WTC11 (cell line): ENCODE results near the gene CELSR3. TPM values are rescaled to one million over a fixed set of nuclear protein-coding genes. Genes with fewer than 3 reads are reported as not detected.

Experiments used
- ELF4 ChIP-seq: sonication (generic); formaldehyde crosslinking; IDR thresholded peaks from 2 replicates; pipeline ENCODE4 v1.8.1; 2022; ENCODE audit warnings: low read depth, mild to moderate bottlenecking, moderate library complexity, missing genetic modification reagents
- FOXJ3 ChIP-seq: sonication (generic); formaldehyde crosslinking; IDR thresholded peaks from 2 replicates; pipeline ENCODE4 v1.9.0; 2021; ENCODE audit warnings: missing genetic modification reagents, mild to moderate bottlenecking, borderline replicate concordance
- FOXP1 ChIP-seq: sonication (generic); formaldehyde crosslinking; IDR thresholded peaks from 2 replicates; pipeline ENCODE4 v1.8.0; 2022; ENCODE audit warnings: missing genetic modification reagents, mild to moderate bottlenecking, moderate library complexity, borderline replicate concordance
- GRHL2 ChIP-seq: fragments of 250-450 bp; sonication (Bioruptor Pico); IDR thresholded peaks from 2 replicates; pipeline ENCODE4 v1.8.0; 2022; ENCODE audit warnings: mild to moderate bottlenecking, moderate library complexity; ENCODE audit not compliant: insufficient replicate concordance, severe bottlenecking
- JUN ChIP-seq: sonication (generic); formaldehyde crosslinking; IDR thresholded peaks from 2 replicates; pipeline ENCODE4 v1.8.0; 2023; ENCODE audit warnings: mild to moderate bottlenecking, missing genetic modification reagents
- NFATC4 ChIP-seq: fragments of 250-450 bp; sonication (Bioruptor Pico); IDR thresholded peaks from 2 replicates; pipeline ENCODE4 v1.9.0; 2021; ENCODE audit warnings: mild to moderate bottlenecking
- NR2C2 ChIP-seq: sonication (generic); formaldehyde crosslinking; IDR thresholded peaks from 2 replicates; pipeline ENCODE4 v1.8.0; 2022; ENCODE audit warnings: mild to moderate bottlenecking, missing genetic modification reagents
- NR3C1 ChIP-seq: sonication (generic); formaldehyde crosslinking; conservative IDR thresholded peaks from 2 replicates; pipeline ENCODE4 v1.8.1; 2023; ENCODE audit warnings: low read depth, mild to moderate bottlenecking, missing genetic modification reagents
- RELA ChIP-seq: sonication (generic); formaldehyde crosslinking; IDR thresholded peaks from 2 replicates; pipeline ENCODE4 v1.8.1; 2022; ENCODE audit warnings: missing genetic modification reagents, mild to moderate bottlenecking, borderline replicate concordance
- SMAD4 ChIP-seq: sonication (generic); formaldehyde crosslinking; IDR thresholded peaks from 2 replicates; pipeline ENCODE4 v1.8.0; 2022; ENCODE audit warnings: mild to moderate bottlenecking, missing genetic modification reagents
- SOX15 ChIP-seq: fragments of 250-450 bp; sonication (Bioruptor Pico); IDR thresholded peaks from 2 replicates; pipeline ENCODE4 v1.9.0; 2021; ENCODE audit warnings: mild to moderate bottlenecking
- SP1 ChIP-seq: sonication (generic); formaldehyde crosslinking; conservative IDR thresholded peaks from 2 replicates; pipeline ENCODE4 v1.8.1; 2022; ENCODE audit warnings: missing genetic modification reagents
- ZBTB21 ChIP-seq: sonication (generic); formaldehyde crosslinking; IDR thresholded peaks from 2 replicates; pipeline ENCODE4 v1.8.1; 2023; ENCODE audit warnings: mild to moderate bottlenecking, missing genetic modification reagents, borderline replicate concordance
- total RNA-seq: library from RNA; stranded (reverse); gene quantifications from 3 replicates; pipeline ENCODE4 v1.2.3, GENCODE V29; 2021
- TF ChIP-seq, protein P1 (sequence below): sonication (generic); formaldehyde crosslinking; IDR thresholded peaks from 2 replicates; pipeline ENCODE4 v1.8.1; 2023; ENCODE audit warnings: mild to moderate bottlenecking, missing genetic modification reagents
- TF ChIP-seq, protein P2 (sequence below): fragments of 250-450 bp; sonication (Bioruptor Pico); conservative IDR thresholded peaks from 2 replicates; pipeline ENCODE4 v1.9.0; 2021; ENCODE audit warnings: mild to moderate bottlenecking
- TF ChIP-seq, protein P3 (sequence below): sonication (generic); formaldehyde crosslinking; IDR thresholded peaks from 2 replicates; pipeline ENCODE4 v1.8.0; 2022; ENCODE audit warnings: mild to moderate bottlenecking, missing genetic modification reagents
- TF ChIP-seq, protein P4 (sequence below): sonication (generic); formaldehyde crosslinking; IDR thresholded peaks from 2 replicates; pipeline ENCODE4 v1.8.0; 2023; ENCODE audit warnings: missing genetic modification reagents
- TF ChIP-seq, protein P5 (sequence below): sonication (generic); formaldehyde crosslinking; conservative IDR thresholded peaks from 2 replicates; pipeline ENCODE4 v1.8.1; 2023; ENCODE audit warnings: mild to moderate bottlenecking, low read depth, missing genetic modification reagents, moderate library complexity
- TF ChIP-seq, protein P6 (sequence below): sonication (generic); formaldehyde crosslinking; IDR thresholded peaks from 2 replicates; pipeline ENCODE4 v1.8.0; 2022; ENCODE audit warnings: mild to moderate bottlenecking, missing genetic modification reagents
- TF ChIP-seq, protein P7 (sequence below): fragments of 250-450 bp; sonication (Bioruptor Pico); IDR thresholded peaks from 2 replicates; pipeline ENCODE4 v1.9.0; 2021; ENCODE audit warnings: mild to moderate bottlenecking
- TF ChIP-seq, protein P8 (sequence below): fragments of 250-450 bp; sonication (Bioruptor Pico); IDR thresholded peaks from 2 replicates; pipeline ENCODE4 v1.9.0; 2021; ENCODE audit warnings: mild to moderate bottlenecking
- TF ChIP-seq, protein P9 (sequence below): sonication (generic); formaldehyde crosslinking; IDR thresholded peaks from 2 replicates; pipeline ENCODE4 v1.8.1; 2023; ENCODE audit warnings: mild to moderate bottlenecking, moderate library complexity, missing genetic modification reagents

Gene CELSR3
- total RNA-seq, 1 experiment from 2014 or later: 27.9 TPM

DNA sequence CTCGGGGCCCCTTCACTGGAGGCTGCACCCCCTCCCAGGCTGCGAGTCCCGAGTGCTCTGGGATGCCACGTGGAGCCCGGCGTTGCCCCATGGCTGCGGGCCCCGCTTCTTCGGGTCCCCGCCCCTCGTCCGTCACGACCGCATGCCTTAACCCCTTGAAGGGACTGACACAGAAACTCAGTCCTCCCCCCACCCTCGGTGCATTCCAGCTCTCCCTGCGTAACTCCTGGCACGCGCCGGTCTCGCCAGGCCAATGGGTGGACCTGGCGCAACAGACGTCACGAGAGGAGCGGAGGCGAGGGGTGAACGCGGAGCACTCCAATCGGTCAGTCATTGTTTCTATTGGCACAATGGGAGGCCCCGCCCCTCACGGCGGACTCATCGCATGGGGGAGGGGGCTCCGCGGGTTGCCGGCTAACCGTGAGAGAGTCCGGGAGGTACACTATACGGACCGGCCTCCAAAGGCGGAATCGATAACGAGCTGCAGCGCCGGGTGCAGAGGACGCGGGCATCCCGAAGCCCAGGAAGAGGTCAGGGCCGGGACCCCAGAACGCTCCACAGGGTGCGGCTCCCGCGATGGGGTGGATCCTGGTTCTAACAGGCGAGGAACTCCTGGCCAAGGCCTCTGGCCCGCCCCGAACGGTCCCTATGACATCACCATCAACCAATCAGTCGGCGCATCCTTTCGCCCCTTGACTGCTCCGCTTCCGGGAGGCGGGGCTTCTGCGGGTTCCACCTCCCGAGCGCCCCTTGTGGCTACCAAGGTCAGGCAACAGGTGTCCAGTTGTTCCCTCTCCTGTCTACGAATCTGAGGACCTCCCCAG is 1.0 kb upstream of the CELSR3 start (continued):
- TF ChIP-seq, protein P1, sequence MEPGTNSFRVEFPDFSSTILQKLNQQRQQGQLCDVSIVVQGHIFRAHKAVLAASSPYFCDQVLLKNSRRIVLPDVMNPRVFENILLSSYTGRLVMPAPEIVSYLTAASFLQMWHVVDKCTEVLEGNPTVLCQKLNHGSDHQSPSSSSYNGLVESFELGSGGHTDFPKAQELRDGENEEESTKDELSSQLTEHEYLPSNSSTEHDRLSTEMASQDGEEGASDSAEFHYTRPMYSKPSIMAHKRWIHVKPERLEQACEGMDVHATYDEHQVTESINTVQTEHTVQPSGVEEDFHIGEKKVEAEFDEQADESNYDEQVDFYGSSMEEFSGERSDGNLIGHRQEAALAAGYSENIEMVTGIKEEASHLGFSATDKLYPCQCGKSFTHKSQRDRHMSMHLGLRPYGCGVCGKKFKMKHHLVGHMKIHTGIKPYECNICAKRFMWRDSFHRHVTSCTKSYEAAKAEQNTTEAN (CRISPR knock-in tag): peak; percentile 98
- TF ChIP-seq GRHL2 (no peak), SP1 (CRISPR knock-in tag) (peak; percentile 86), NR3C1 (no peak), RELA (no peak), FOXJ3 (CRISPR knock-in tag) (no peak), SOX15 (CRISPR knock-in tag) (no peak), FOXP1 (peak; percentile 98), NR2C2 (no peak), ELF4 (CRISPR knock-in tag) (no peak), NFATC4 (CRISPR knock-in tag) (no peak), SMAD4 (CRISPR knock-in tag) (no peak), ZBTB21 (peak; percentile 96), JUN (CRISPR knock-in tag) (peak; percentile 36; the same call in 1 of the 2 replicates)
- TF ChIP-seq, protein P2, sequence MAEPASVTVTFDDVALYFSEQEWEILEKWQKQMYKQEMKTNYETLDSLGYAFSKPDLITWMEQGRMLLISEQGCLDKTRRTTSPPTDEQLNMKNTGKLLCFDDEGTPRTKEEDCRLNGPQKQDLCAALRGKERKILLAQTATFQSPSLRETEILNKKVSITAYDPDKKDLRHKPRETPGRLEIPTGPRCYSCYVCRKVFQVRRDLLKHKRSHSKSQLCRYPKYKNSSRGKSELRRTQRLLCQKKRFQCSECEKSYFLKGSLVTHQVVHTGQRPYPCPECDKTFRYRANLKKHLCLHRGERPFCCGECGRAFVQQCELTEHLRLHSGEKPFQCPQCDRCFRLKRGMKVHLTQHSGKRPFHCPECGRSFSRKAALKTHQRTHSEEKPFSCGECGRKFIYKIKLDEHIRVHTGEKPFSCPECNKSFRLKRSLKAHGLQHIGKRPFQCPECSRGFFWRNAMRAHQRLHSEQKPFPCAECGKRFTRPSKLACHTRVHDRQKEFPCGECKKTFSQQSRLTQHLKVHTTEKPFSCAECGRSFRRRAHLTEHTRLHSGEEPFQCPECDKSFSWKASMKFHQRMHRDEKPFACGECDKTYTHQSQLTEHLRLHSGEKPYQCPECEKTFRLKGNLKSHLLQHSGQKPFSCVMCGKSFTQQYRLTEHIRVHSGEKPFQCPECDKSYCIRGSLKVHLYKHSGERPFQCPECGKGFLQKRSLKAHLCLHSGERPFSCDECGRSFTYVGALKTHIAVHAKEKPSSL: no peak
- TF ChIP-seq, protein P3, sequence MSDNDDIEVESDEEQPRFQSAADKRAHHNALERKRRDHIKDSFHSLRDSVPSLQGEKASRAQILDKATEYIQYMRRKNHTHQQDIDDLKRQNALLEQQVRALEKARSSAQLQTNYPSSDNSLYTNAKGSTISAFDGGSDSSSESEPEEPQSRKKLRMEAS (CRISPR knock-in tag): peak; percentile 98
- TF ChIP-seq, protein P4, sequence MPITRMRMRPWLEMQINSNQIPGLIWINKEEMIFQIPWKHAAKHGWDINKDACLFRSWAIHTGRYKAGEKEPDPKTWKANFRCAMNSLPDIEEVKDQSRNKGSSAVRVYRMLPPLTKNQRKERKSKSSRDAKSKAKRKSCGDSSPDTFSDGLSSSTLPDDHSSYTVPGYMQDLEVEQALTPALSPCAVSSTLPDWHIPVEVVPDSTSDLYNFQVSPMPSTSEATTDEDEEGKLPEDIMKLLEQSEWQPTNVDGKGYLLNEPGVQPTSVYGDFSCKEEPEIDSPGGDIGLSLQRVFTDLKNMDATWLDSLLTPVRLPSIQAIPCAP: peak; percentile 67; the same call in 1 of the 2 replicates
- TF ChIP-seq, protein P5, sequence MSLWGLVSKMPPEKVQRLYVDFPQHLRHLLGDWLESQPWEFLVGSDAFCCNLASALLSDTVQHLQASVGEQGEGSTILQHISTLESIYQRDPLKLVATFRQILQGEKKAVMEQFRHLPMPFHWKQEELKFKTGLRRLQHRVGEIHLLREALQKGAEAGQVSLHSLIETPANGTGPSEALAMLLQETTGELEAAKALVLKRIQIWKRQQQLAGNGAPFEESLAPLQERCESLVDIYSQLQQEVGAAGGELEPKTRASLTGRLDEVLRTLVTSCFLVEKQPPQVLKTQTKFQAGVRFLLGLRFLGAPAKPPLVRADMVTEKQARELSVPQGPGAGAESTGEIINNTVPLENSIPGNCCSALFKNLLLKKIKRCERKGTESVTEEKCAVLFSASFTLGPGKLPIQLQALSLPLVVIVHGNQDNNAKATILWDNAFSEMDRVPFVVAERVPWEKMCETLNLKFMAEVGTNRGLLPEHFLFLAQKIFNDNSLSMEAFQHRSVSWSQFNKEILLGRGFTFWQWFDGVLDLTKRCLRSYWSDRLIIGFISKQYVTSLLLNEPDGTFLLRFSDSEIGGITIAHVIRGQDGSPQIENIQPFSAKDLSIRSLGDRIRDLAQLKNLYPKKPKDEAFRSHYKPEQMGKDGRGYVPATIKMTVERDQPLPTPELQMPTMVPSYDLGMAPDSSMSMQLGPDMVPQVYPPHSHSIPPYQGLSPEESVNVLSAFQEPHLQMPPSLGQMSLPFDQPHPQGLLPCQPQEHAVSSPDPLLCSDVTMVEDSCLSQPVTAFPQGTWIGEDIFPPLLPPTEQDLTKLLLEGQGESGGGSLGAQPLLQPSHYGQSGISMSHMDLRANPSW (CRISPR knock-in tag): 0 out of 2 replicates have a peak, but pooled peaks have one; percentile 48
- TF ChIP-seq, protein P6, sequence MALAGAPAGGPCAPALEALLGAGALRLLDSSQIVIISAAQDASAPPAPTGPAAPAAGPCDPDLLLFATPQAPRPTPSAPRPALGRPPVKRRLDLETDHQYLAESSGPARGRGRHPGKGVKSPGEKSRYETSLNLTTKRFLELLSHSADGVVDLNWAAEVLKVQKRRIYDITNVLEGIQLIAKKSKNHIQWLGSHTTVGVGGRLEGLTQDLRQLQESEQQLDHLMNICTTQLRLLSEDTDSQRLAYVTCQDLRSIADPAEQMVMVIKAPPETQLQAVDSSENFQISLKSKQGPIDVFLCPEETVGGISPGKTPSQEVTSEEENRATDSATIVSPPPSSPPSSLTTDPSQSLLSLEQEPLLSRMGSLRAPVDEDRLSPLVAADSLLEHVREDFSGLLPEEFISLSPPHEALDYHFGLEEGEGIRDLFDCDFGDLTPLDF (CRISPR knock-in tag): no peak
- TF ChIP-seq, protein P7, sequence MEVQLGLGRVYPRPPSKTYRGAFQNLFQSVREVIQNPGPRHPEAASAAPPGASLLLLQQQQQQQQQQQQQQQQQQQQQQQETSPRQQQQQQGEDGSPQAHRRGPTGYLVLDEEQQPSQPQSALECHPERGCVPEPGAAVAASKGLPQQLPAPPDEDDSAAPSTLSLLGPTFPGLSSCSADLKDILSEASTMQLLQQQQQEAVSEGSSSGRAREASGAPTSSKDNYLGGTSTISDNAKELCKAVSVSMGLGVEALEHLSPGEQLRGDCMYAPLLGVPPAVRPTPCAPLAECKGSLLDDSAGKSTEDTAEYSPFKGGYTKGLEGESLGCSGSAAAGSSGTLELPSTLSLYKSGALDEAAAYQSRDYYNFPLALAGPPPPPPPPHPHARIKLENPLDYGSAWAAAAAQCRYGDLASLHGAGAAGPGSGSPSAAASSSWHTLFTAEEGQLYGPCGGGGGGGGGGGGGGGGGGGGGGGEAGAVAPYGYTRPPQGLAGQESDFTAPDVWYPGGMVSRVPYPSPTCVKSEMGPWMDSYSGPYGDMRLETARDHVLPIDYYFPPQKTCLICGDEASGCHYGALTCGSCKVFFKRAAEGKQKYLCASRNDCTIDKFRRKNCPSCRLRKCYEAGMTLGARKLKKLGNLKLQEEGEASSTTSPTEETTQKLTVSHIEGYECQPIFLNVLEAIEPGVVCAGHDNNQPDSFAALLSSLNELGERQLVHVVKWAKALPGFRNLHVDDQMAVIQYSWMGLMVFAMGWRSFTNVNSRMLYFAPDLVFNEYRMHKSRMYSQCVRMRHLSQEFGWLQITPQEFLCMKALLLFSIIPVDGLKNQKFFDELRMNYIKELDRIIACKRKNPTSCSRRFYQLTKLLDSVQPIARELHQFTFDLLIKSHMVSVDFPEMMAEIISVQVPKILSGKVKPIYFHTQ: no peak
- TF ChIP-seq, protein P8, sequence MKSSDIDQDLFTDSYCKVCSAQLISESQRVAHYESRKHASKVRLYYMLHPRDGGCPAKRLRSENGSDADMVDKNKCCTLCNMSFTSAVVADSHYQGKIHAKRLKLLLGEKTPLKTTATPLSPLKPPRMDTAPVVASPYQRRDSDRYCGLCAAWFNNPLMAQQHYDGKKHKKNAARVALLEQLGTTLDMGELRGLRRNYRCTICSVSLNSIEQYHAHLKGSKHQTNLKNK (CRISPR knock-in tag): no peak; the same call in 1 of the 2 replicates
- TF ChIP-seq, protein P9, sequence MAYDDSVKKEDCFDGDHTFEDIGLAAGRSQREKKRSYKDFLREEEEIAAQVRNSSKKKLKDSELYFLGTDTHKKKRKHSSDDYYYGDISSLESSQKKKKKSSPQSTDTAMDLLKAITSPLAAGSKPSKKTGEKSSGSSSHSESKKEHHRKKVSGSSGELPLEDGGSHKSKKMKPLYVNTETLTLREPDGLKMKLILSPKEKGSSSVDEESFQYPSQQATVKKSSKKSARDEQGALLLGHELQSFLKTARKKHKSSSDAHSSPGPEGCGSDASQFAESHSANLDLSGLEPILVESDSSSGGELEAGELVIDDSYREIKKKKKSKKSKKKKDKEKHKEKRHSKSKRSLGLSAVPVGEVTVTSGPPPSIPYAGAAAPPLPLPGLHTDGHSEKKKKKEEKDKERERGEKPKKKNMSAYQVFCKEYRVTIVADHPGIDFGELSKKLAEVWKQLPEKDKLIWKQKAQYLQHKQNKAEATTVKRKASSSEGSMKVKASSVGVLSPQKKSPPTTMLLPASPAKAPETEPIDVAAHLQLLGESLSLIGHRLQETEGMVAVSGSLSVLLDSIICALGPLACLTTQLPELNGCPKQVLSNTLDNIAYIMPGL (CRISPR knock-in tag): peak; percentile 83
